NB4 (cell line): ENCODE results near the gene U2AF1.
"Not testable (repeated sequence)": the region's sequence is repeated elsewhere in the genome, so short reads cannot be mapped to it uniquely, and the experiment has no call there.

ENCODE experiments used
- MYC ChIP-seq: IDR thresholded peaks from 2 replicates; pipeline ENCODE4 v1.6.1; 2011; ENCODE audit warnings: low read depth, low read length
- POLR2A ChIP-seq: IDR thresholded peaks from 2 replicates; pipeline ENCODE4 v1.6.1; 2011; ENCODE audit warnings: mild to moderate bottlenecking; ENCODE audit not compliant: insufficient read length; ENCODE audit errors: extremely low read depth
- TF ChIP-seq, protein P1 (sequence below): IDR thresholded peaks from one replicate; pipeline ENCODE4 v1.5.1; 2012; ENCODE audit warnings: low read depth, low read length

DNA sequence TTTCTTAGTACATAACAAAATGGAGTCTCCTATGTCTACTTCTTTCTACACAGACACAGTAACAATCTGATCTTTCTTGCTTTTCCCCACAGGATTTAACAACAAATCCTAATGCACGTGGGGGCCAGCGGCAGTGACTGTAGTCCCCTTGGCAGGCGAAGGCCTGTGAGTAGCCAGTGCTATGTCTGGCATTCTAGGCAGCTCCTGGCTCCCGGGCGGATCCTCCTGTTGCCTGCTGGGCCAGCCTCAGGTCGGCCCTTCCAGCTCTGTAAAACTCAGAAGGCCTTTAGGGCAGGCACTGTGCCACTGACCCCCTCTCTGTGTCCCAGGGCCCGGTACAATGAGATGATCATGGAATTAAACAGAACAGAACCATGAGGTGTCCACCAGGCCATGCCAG, 40.6 kb upstream of the U2AF1 start:
- TF ChIP-seq, protein P1, sequence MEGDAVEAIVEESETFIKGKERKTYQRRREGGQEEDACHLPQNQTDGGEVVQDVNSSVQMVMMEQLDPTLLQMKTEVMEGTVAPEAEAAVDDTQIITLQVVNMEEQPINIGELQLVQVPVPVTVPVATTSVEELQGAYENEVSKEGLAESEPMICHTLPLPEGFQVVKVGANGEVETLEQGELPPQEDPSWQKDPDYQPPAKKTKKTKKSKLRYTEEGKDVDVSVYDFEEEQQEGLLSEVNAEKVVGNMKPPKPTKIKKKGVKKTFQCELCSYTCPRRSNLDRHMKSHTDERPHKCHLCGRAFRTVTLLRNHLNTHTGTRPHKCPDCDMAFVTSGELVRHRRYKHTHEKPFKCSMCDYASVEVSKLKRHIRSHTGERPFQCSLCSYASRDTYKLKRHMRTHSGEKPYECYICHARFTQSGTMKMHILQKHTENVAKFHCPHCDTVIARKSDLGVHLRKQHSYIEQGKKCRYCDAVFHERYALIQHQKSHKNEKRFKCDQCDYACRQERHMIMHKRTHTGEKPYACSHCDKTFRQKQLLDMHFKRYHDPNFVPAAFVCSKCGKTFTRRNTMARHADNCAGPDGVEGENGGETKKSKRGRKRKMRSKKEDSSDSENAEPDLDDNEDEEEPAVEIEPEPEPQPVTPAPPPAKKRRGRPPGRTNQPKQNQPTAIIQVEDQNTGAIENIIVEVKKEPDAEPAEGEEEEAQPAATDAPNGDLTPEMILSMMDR = not testable (repeated sequence)
- TF ChIP-seq MYC, POLR2A: not testable (repeated sequence)
